ENCODE data around the gene SIK3.

- TF ChIP-seq CTCF (IDR thresholded peaks at IDR 0.05; ENCODE audit: low read length) = no peak
- no peak for TF ChIP-seq EZH2 (optimal IDR thresholded peaks at IDR 0.05; ENCODE audit: low read depth, low read length)
- no peak for TF ChIP-seq EZH2phosphoT487 (IDR thresholded peaks at IDR 0.05; ENCODE audit: low read length)
Measured at GRCh38 chr11:117059611-117060148, 38.5 kb downstream of the SIK3 start.

Measured in MM.1S (cell line).